HEK293T (cell line): Measurements from ENCODE around the gene GDPGP1.

Source experiments
- CTBP1 ChIP-seq: fragments of 450-650 bp; IDR thresholded peaks from 2 replicates; pipeline ENCODE4 v1.6.1; 2016; ENCODE audit warnings: borderline replicate concordance
- ELF4 ChIP-seq: fragments of 450-650 bp; IDR thresholded peaks from 2 replicates; pipeline ENCODE4 v1.6.1; 2017; ENCODE audit warnings: antibody characterized with exemption
- FOXK2 ChIP-seq: fragments of 450-650 bp; IDR thresholded peaks from 2 replicates; pipeline ENCODE4 v1.6.1; 2016; ENCODE audit warnings: mild to moderate bottlenecking
- HDGF ChIP-seq: fragments of 450-650 bp; IDR thresholded peaks from 2 replicates; pipeline ENCODE4 v1.6.1; 2017; ENCODE audit warnings: antibody characterized with exemption, borderline replicate concordance
- LEF1 ChIP-seq: fragments of 450-650 bp; IDR thresholded peaks from 2 replicates; pipeline ENCODE4 v1.6.1; 2017; ENCODE audit warnings: mild to moderate bottlenecking, borderline replicate concordance
- NFRKB ChIP-seq: fragments of 450-650 bp; IDR thresholded peaks from 2 replicates; pipeline ENCODE4 v1.6.1; 2016; ENCODE audit warnings: mild to moderate bottlenecking, moderate library complexity
- SP1 ChIP-seq: fragments of 450-650 bp; IDR thresholded peaks from 2 replicates; pipeline ENCODE4 v1.6.1; 2017
- TARDBP ChIP-seq: fragments of 450-650 bp; IDR thresholded peaks from 2 replicates; pipeline ENCODE4 v1.6.1; 2016
- TF ChIP-seq, protein P1 (sequence below): fragments of 450-650 bp; IDR thresholded peaks from 2 replicates; pipeline ENCODE4 v1.6.1; 2016

GRCh38 chr15:90203473-90203872 is 30.5 kb upstream of the GDPGP1 start:
- TF ChIP-seq HDGF (no peak), SP1 (no peak), FOXK2 (no peak), LEF1 (no peak), TARDBP (no peak), NFRKB (no peak), CTBP1 (no peak), ELF4 (no peak)
- TF ChIP-seq, protein P1, sequence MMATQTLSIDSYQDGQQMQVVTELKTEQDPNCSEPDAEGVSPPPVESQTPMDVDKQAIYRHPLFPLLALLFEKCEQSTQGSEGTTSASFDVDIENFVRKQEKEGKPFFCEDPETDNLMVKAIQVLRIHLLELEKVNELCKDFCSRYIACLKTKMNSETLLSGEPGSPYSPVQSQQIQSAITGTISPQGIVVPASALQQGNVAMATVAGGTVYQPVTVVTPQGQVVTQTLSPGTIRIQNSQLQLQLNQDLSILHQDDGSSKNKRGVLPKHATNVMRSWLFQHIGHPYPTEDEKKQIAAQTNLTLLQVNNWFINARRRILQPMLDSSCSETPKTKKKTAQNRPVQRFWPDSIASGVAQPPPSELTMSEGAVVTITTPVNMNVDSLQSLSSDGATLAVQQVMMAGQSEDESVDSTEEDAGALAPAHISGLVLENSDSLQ = no peak
